HG02763 (cell line): ENCODE data around the gene S100A4.

Experiments
- ATAC-seq: cut with Tn5 transposase; IDR thresholded peaks from one replicate; pipeline ENCODE4 v1.9.1; 2021; ENCODE audit warnings: mild to moderate bottlenecking, moderate library complexity; ENCODE audit not compliant: unreplicated experiment

Gene S100A4

DNA sequence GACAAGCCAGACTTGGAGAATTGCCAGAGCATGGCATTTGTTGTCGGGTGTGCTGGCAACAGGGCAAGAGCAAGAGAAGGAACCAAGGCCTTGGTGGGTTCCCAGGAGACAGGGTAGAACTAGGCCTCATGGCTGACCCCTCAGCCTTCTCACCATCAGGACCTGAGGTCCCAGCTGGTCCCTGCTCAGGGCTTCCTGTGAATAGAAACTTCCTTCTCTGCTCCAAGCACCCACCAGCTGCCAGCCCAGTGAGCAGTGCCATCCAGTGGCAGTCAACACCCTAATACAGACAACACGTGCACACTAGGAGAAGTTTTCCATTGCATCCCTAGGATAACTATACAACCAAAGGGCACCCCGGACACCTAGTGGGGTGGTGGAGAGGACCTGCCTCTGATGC lies 32.6 kb downstream of the S100A4 start:
- ATAC-seq = no peak

DNA sequence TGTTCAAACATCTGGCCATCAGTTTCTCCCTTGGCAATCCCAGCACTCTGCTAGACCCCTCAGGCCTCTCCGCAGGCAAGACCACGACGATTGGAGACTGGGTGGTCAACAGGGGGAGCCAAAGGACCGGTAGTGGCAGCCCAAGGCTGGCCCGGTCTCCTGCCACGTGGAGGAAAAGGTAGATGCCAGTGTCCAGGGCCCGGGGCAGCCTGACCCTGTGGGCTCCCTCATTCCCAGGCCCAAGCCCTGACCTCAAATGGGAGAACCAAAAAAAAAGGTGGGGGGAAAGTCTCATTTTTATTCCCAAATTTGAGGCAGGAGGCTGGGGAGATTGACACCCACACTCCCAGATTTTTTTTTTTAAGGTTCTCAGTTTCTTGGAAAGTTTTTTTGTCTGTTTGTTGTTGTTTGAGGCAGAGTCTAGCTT lies 34.6 kb downstream of the S100A4 start:
- ATAC-seq = no peak

- no peak for ATAC-seq
These were observed 35.8 kb downstream of the S100A4 start for GRCh38 chr1:153509729-153510354.

DNA sequence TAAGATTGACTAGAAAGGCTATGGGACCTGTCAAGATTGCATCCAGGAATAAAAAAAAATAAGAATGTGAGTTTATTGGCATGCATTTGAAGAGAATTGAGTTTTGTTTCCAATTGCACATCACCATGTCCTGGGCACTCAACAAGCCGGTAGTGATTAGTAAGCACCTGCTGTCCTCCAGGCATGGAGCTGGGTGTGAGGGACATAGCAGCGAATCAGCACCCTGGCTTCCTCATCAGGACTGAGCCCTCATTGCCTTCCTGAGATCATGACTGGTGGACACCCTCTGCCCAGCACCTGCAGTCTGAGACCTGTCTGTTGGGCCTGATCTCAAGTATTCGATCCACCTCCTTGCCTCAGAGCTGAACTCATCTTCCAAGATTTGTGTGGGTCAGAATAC lies 36.6 kb downstream of the S100A4 start:
- no peak for ATAC-seq

DNA sequence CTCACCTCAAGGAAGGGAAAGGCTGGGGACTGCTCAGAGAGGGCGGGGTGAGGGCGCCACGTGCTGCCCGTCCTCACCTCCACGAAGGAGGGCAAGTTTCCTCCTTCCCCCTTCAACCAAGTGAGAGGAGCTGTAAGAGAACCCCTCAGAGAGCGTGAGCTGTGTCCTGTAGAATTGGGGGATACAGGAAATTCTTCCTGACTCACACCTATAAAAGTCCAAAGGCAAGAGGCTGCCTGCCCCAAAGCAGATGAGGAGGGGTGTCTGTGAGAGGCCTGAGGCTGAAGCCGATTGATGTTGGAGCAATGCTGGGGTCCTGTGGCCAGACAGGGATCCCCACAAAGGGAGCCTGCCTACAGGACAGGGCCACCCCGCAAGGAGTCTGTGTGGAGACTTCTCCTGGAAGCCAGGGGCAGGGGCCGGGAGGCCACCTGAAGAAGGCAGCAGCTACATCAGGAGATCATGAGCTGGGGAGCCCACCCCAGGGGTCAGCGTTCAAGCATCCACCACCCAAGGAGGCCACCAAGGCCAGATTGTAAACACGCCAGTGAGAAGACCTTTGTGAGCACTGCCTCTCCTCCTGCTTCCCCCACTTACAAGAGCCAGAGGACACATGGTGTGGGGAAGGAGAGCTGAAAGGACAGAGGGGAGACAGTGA lies 37.6 kb downstream of the S100A4 start:
- ATAC-seq = no peak

DNA sequence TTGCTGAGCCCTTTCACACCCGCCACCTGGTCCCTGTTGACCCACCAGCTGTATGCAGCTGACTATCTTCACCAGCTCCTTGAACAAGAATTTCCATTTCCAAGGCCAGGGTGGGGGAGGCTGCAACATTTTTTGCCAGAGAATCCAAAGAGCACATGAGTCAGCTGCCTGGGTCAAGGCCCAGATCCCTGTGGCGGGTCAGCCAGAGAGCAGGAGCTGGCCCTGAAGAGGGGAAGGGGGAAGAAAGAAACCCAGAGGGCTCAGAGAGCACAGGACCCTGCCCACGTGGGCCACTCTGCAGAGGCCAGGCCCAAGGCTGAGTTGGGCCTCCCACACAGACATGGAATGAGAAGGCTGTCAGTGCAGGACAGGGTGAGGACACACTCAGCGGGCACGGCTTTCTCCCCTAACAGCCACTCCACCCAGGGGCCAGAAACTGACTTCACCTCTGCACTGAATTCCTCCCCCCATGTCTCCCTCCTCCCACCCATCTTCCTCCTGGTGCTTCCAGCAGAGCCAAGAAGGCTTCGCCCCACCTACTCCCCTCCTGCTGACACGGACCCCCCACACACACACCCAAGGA lies 38.7 kb downstream of the S100A4 start:
- no peak for ATAC-seq

GRCh38 chr1:153506386-153506785 lies 39.2 kb downstream of the S100A4 start:
- ATAC-seq = no peak

DNA sequence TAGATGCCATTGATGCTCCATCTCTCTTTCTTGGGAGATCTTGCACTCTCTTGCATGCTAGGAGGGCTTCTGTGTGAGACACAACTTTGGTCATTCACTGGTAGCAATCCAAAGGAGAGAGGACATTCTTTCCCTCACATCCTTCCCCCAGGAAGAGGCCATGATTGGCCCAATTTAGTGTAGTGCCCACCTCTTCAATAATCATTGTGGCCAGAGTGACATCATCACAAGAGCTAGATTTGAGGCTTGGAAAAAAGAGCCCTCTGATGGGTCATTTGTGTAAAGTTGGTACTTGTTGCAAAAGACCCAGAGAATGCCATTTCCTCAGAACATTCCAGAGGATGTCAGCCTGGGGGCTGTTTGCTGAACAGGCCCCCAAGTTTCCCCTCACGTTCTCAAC lies 40.0 kb downstream of the S100A4 start:
- no peak for ATAC-seq

GRCh38 chr1:153503766-153504165 lies 41.8 kb downstream of the S100A4 start:
- no peak for ATAC-seq

- no peak for ATAC-seq
These were observed 46.9 kb downstream of the S100A4 start for GRCh38 chr1:153498746-153499145.

- ATAC-seq = no peak
These were observed 50.1 kb downstream of the S100A4 start for GRCh38 chr1:153495536-153495935.

GRCh38 chr1:153494976-153495535 lies 50.5 kb downstream of the S100A4 start:
- no peak for ATAC-seq
